HepG2 (cell line): Measurements from ENCODE around the gene WNT3. TPM values are rescaled to one million over a fixed set of nuclear protein-coding genes. Genes with fewer than 3 reads are reported as not detected.

ENCODE experiments used
- CEBPZ ChIP-seq: IDR thresholded peaks from 2 replicates; pipeline ENCODE4 v1.6.1; 2012; ENCODE audit warnings: low read length, improper control_type of control experiment
- FOXO4 ChIP-seq: sonication (generic); formaldehyde crosslinking; conservative IDR thresholded peaks from 2 replicates; pipeline ENCODE4 v1.8.1; 2023; ENCODE audit warnings: missing genetic modification reagents
- GMEB2 ChIP-seq: IDR thresholded peaks from 2 replicates; pipeline ENCODE4 v1.6.1; 2016; ENCODE audit warnings: missing biosample characterization, missing genetic modification reagents, low read depth
- HMGXB3 ChIP-seq: sonication (generic); formaldehyde crosslinking; IDR thresholded peaks from 2 replicates; pipeline ENCODE4 v1.4.0; 2020; ENCODE audit warnings: missing genetic modification reagents, borderline replicate concordance
- HOXA5 ChIP-seq: sonication (generic); formaldehyde crosslinking; IDR thresholded peaks from 2 replicates; pipeline ENCODE4 v1.4.0; 2020; ENCODE audit warnings: missing genetic modification reagents
- JARID2 ChIP-seq: sonication (generic); formaldehyde crosslinking; IDR thresholded peaks from 2 replicates; pipeline ENCODE4 v1.8.1; 2023; ENCODE audit warnings: missing genetic modification reagents, inconsistent platforms; ENCODE audit not compliant: insufficient replicate concordance
- KLF13 ChIP-seq: sonication (generic); formaldehyde crosslinking; IDR thresholded peaks from 2 replicates; pipeline ENCODE4 v1.4.0; 2020; ENCODE audit warnings: mild to moderate bottlenecking, missing genetic modification reagents
- WIZ ChIP-seq: sonication (generic); formaldehyde crosslinking; IDR thresholded peaks from 2 replicates; pipeline ENCODE4 v1.5.1; 2020; ENCODE audit warnings: mild to moderate bottlenecking, missing genetic modification reagents
- ZNF891 ChIP-seq: sonication (generic); formaldehyde crosslinking; IDR thresholded peaks from 2 replicates; pipeline ENCODE4 v1.5.0; 2020; ENCODE audit warnings: mild to moderate bottlenecking, missing genetic modification reagents
- polyA plus RNA-seq, 8 experiments: library from polyadenylated mRNA; depleted of rRNA in 3 of 8; stranded (reverse) in 7 of 8; unstranded in 1 of 8; fragments of >200 nt; fragmentation: Illumina TruSeq in 4 of 8; extraction: Trizol in 4 of 8; gene quantifications; 2 replicates each; pipeline versions ENCODE4 v1.2.1 to v1.2.3, GENCODE V29; 2011 to 2016; ENCODE audit warnings: low read depth in 4 of 8, missing spikeins in 1 of 8, mixed read lengths in 1 of 8; ENCODE audit not compliant: insufficient read depth in 1 of 8
- total RNA-seq, 5 experiments: library from RNA; depleted of rRNA; stranded (reverse); fragments of >200 nt; fragmentation: Illumina TruSeq; extraction: Trizol; gene quantifications; 2 replicates each; pipeline ENCODE4 v1.2.3, GENCODE V29; 2016; ENCODE audit warnings: low read depth in 1 of 5
- TF ChIP-seq, protein P1 (sequence below): fragments of 450-650 bp; IDR thresholded peaks from 2 replicates; pipeline ENCODE4 v1.6.1; 2017; ENCODE audit warnings: mild to moderate bottlenecking
- TF ChIP-seq, protein P2 (sequence below): sonication (generic); formaldehyde crosslinking; IDR thresholded peaks from 2 replicates; pipeline ENCODE4 v1.5.1; 2020; ENCODE audit warnings: mild to moderate bottlenecking, missing genetic modification reagents, borderline replicate concordance

Gene WNT3
- total and polyA plus RNA-seq, 2 of the 13 experiments (the other 11 are each of a cell fraction or from before 2014, with no cell fraction given) = 8.5 to 10.3 TPM

DNA sequence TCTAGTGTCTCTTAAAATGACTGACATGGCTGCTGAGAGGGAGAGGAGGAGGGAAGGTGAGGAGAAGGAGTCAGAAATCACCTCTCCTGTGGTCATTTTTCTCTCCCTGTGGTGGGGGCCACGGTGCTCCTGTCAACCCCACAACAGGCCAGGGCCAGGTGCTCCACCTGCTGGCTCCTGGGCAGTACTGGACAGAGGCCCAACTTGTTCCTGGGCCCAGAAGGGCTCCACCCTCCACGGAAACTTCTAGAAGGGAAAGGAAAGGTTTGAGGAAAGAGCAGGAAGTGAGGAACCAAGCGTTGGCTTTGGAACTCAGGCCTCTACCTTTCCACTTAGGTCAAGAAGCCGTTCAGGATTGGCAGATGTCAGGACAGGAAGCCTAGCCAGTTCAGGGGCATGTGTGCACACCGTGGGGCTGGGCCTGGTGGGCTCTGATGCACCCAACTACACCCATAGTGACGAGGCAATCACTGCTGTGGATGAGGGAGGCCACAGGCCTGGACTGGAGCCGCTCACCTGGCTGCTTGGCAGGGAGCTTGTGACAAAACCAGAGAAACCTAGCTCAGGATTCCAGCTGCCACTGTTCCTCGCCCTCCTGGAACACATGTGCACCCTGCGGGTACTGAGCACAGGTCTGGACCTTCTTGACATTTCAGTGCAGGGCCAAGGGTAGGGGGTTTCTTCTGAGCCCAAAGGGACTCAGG, 36.1 kb downstream of the WNT3 start (continued):
- peak; percentile 25; the same call in 1 of the 2 replicates for TF ChIP-seq KLF13 (CRISPR knock-in tag)
- TF ChIP-seq GMEB2 (CRISPR knock-in tag) = no peak
- TF ChIP-seq FOXO4 (CRISPR knock-in tag) = no peak
- TF ChIP-seq JARID2 (CRISPR knock-in tag) = no peak
- no peak for TF ChIP-seq CEBPZ
- TF ChIP-seq, protein P1, sequence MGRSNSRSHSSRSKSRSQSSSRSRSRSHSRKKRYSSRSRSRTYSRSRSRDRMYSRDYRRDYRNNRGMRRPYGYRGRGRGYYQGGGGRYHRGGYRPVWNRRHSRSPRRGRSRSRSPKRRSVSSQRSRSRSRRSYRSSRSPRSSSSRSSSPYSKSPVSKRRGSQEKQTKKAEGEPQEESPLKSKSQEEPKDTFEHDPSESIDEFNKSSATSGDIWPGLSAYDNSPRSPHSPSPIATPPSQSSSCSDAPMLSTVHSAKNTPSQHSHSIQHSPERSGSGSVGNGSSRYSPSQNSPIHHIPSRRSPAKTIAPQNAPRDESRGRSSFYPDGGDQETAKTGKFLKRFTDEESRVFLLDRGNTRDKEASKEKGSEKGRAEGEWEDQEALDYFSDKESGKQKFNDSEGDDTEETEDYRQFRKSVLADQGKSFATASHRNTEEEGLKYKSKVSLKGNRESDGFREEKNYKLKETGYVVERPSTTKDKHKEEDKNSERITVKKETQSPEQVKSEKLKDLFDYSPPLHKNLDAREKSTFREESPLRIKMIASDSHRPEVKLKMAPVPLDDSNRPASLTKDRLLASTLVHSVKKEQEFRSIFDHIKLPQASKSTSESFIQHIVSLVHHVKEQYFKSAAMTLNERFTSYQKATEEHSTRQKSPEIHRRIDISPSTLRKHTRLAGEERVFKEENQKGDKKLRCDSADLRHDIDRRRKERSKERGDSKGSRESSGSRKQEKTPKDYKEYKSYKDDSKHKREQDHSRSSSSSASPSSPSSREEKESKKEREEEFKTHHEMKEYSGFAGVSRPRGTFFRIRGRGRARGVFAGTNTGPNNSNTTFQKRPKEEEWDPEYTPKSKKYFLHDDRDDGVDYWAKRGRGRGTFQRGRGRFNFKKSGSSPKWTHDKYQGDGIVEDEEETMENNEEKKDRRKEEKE = no peak
- no peak for TF ChIP-seq ZNF891 (CRISPR knock-in tag)
- TF ChIP-seq HOXA5 = no peak
- TF ChIP-seq HMGXB3 = 0 out of 2 replicates have a peak, but pooled peaks have one; percentile 27
- TF ChIP-seq, protein P2, sequence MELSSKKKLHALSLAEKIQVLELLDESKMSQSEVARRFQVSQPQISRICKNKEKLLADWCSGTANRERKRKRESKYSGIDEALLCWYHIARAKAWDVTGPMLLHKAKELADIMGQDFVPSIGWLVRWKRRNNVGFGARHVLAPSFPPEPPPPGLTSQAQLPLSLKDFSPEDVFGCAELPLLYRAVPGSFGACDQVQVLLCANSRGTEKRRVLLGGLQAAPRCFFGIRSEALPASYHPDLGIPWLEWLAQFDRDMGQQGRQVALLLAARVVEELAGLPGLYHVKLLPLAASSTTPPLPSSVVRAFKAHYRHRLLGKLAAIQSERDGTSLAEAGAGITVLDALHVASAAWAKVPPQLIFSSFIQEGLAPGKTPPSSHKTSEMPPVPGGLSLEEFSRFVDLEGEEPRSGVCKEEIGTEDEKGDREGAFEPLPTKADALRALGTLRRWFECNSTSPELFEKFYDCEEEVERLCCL = no peak
- no peak for TF ChIP-seq WIZ (CRISPR knock-in tag)
